Suppressor macrophage (primary cell): ENCODE measurements around the gene PARM1.
A peak's percentile ranks its signal among the peaks of the same experiment; 100 is the strongest.

Source experiments
- DNase-seq, 4 experiments: peaks; one replicate each; pipeline ENCODE4 v3.0.0-alpha.2; 2020 to 2022

Gene PARM1

GRCh38 chr4:74942918-74943253 lies 10.0 kb downstream of the PARM1 start:
- DNase-seq, result peak in 1 of 4 experiments; percentile 9

GRCh38 chr4:74944354-74944793 lies 11.5 kb downstream of the PARM1 start:
- DNase-seq, result no peak

- no peak for DNase-seq
Measured at GRCh38 chr4:74946196-74946595, 13.3 kb downstream of the PARM1 start.

- DNase-seq, result no peak
Measured at GRCh38 chr4:74947798-74948197, 14.9 kb downstream of the PARM1 start.

- no peak for DNase-seq
Measured at GRCh38 chr4:74948236-74948635, 15.3 kb downstream of the PARM1 start.

GRCh38 chr4:74950200-74950599 lies 17.3 kb downstream of the PARM1 start:
- no peak for DNase-seq

GRCh38 chr4:74950882-74951281 lies 18.0 kb downstream of the PARM1 start:
- no peak for DNase-seq

GRCh38 chr4:74953647-74954046 lies 20.7 kb downstream of the PARM1 start:
- no peak for DNase-seq

GRCh38 chr4:74958881-74959280 lies 26.0 kb downstream of the PARM1 start:
- no peak for DNase-seq

- no peak for DNase-seq
Measured at GRCh38 chr4:74961230-74961629, 28.3 kb downstream of the PARM1 start.

GRCh38 chr4:74962584-74962983 lies 29.7 kb downstream of the PARM1 start:
- no peak for DNase-seq

GRCh38 chr4:74964311-74964710 lies 31.4 kb downstream of the PARM1 start:
- DNase-seq, result no peak

GRCh38 chr4:74967324-74967723 lies 34.4 kb downstream of the PARM1 start:
- no peak for DNase-seq

- peak in 2 of 4 experiments; percentile 6 to 12 for DNase-seq
Measured at GRCh38 chr4:74968456-74969164, 35.7 kb downstream of the PARM1 start.

- DNase-seq, result no peak
Measured at GRCh38 chr4:74969507-74970474, 36.9 kb downstream of the PARM1 start.

- DNase-seq, result no peak
Measured at GRCh38 chr4:74970577-74970976, 37.7 kb downstream of the PARM1 start.

- no peak for DNase-seq
Measured at GRCh38 chr4:74971862-74972261, 38.9 kb downstream of the PARM1 start.

- no peak for DNase-seq
Measured at GRCh38 chr4:74975082-74975481, 42.2 kb downstream of the PARM1 start.

- no peak for DNase-seq
Measured at GRCh38 chr4:74975848-74976824, 43.2 kb downstream of the PARM1 start.

GRCh38 chr4:74982546-74983252 lies 49.8 kb downstream of the PARM1 start:
- no peak for DNase-seq

GRCh38 chr4:74983253-74983635 lies 50.3 kb downstream of the PARM1 start:
- DNase-seq, result no peak
